Right cardiac atrium (tissue), 5 donors: ENCODE measurements around the gene HCK. TPM values are rescaled to one million over a fixed set of nuclear protein-coding genes. Genes with fewer than 3 reads are reported as not detected.

Experiments used
- ATAC-seq, 2 donors: fragments of 200-7000 bp; cut with Tn5 transposase; one replicate each; pipeline versions ENCODE4 v1.8.0 to v1.9.1; 2020; ENCODE audit warnings: moderate library complexity in 2 of 2, mild to moderate bottlenecking in 1 of 2
- DNase-seq, 3 donors: peaks; one replicate each; pipeline ENCODE4 v3.0.0-alpha.2; 2020
- H3K27ac ChIP-seq: one replicate; pipeline ENCODE4 v1.5.1; 2013; ENCODE audit warnings: mild to moderate bottlenecking, low read length, control low read depth, moderate library complexity
- H3K27me3 ChIP-seq: one replicate; pipeline ENCODE4 v1.6.1; 2013; ENCODE audit not compliant: control insufficient read depth, insufficient read depth
- H3K4me1 ChIP-seq: one replicate; pipeline ENCODE4 v1.6.1; 2013; ENCODE audit warnings: low read length; ENCODE audit not compliant: control insufficient read depth, insufficient read depth
- H3K4me3 ChIP-seq: one replicate; pipeline ENCODE4 v1.5.1; 2013; ENCODE audit warnings: low read length, control low read depth
- H3K9me3 ChIP-seq: one replicate; pipeline ENCODE4 v1.6.1; 2013; ENCODE audit warnings: low read length; ENCODE audit not compliant: control insufficient read depth
- WGBS: extraction: QIAGEN DNeasy Blood & Tissue Kit; methylation state at CpG from one replicate; pipeline ENCODE4 v1.1.7; 2013; 5-methylcytosine and 5-hydroxymethylcytosine counted together
- intact Hi-C, 4 donors: fragments of 100-400 bp; cut with DNase I; formaldehyde crosslinking; loops; one replicate each; pipeline versions ENCODE4 v1.11.0 to v1.14.0; 2022 to 2023
- polyA plus RNA-seq: library from polyadenylated mRNA; stranded (reverse); fragments of 200-250 nt; gene quantifications from one replicate; pipeline ENCODE4 v1.2.3, GENCODE V29; 2013
- total RNA-seq, 4 donors: library from RNA; stranded (reverse); fragmentation: NEBNext Ultra II Directional; extraction: Animal tissue kit (Norgen Biotek cat#: 25700); gene quantifications; one replicate each; pipeline ENCODE4 v1.2.1, GENCODE V29; 2021
- donor health status: healthy with polysubstance abuse.
- donor health status: DM: no; HTN: yes; CAD: no.
- donor health status: DM: no; HTN: no; CAD: no.
- donor health status: DM: no; HTN: yes; CAD: no; lungs with severe emphysema.
- donor health status: DM: yes; HTN: yes; CAD: no.

Gene HCK
- total and polyA plus RNA-seq, 5 donors = 2.2 to 9.0 (median 7.4) TPM

GRCh38 chr20:32013326-32013725 lies 38.7 kb upstream of the HCK start:
- Histone ChIP-seq H3K27me3 (no peaks in the 10 kb centered on the region), H3K9me3 (no peaks in the 10 kb centered on the region), H3K4me1 (peaks cover 4% of the 10 kb centered on the region), H3K4me3 (no peak overlapping the region), H3K27ac (no peak overlapping the region)
- WGBS = 78% methylated on average over 7 of the region's 7 CpGs
- ATAC-seq (no peak), DNase-seq (no peak)
- intact Hi-C loops = no loop called here

- intact Hi-C loops = no loop called here
- peak in 1 of 3 donors; percentile 51 for DNase-seq
- no peaks in the 10 kb centered on the region for H3K27me3 ChIP-seq
Observed at GRCh38 chr20:32017711-32018251, 34.3 kb upstream of the HCK start.

GRCh38 chr20:32018269-32019155 lies 33.5 kb upstream of the HCK start:
- Histone ChIP-seq H3K4me3 (peak overlapping the region; percentile 79), H3K4me1 (peaks cover 8% of the 10 kb centered on the region), H3K27me3 (no peaks in the 10 kb centered on the region), H3K9me3 (no peaks in the 10 kb centered on the region), H3K27ac (no peak overlapping the region)
- DNase-seq (peak; percentile 60 to 85 (median 82)), ATAC-seq (peak; percentile 78 to 87)
- intact Hi-C loops = no loop called here
- WGBS = 2% methylated on average over 67 of the region's 67 CpGs

More at GRCh38 chr20:32017711-32018251, 34.3 kb upstream of the HCK start:
- no peaks in the 10 kb centered on the region for H3K9me3 ChIP-seq
- no peak overlapping the region for H3K27ac ChIP-seq
- WGBS = 25% methylated on average over 28 of the region's 35 CpGs
- no peak overlapping the region for H3K4me3 ChIP-seq
- no peak for ATAC-seq
- H3K4me1 ChIP-seq = peaks cover 8% of the 10 kb centered on the region

GRCh38 chr20:32019156-32019510 lies 32.9 kb upstream of the HCK start:
- Histone ChIP-seq H3K4me1 (peaks cover 8% of the 10 kb centered on the region), H3K27ac (no peak overlapping the region), H3K9me3 (no peaks in the 10 kb centered on the region), H3K27me3 (no peaks in the 10 kb centered on the region), H3K4me3 (peak overlapping the region; percentile 79)
- WGBS = under 1% methylated on average over 41 of the region's 42 CpGs
- peak in 1 of 3 donors; percentile 65 for DNase-seq
- intact Hi-C loops = no loop called here
- no peak for ATAC-seq

GRCh38 chr20:32019563-32020463 lies 32.2 kb upstream of the HCK start:
- no peaks in the 10 kb centered on the region for H3K27me3 ChIP-seq
- no peak for ATAC-seq
- no peak overlapping the region for H3K27ac ChIP-seq
- WGBS = 32% methylated on average over 11 of the region's 11 CpGs
- DNase-seq = no peak
- H3K4me1 ChIP-seq = peaks cover 8% of the 10 kb centered on the region
- intact Hi-C loops = loop anchor here in 1 of 4 donors (10.0 kb wide), 1 partner anchor 65 kb away; the partner anchor contains the start of gene PDRG1
- no peaks in the 10 kb centered on the region for H3K9me3 ChIP-seq
- H3K4me3 ChIP-seq = peak overlapping the region; percentile 79

- intact Hi-C loops = loop anchor here in 1 of 4 donors (10.0 kb wide), 1 partner anchor 66 kb away; the partner anchor contains the start of gene PDRG1
- Histone ChIP-seq H3K27me3 (no peaks in the 10 kb centered on the region), H3K4me1 (peaks cover 8% of the 10 kb centered on the region), H3K9me3 (no peaks in the 10 kb centered on the region), H3K4me3 (no peak overlapping the region), H3K27ac (no peak overlapping the region)
- 80% methylated on average over 4 of the region's 4 CpGs for WGBS
- DNase-seq (no peak), ATAC-seq (no peak)
Observed at GRCh38 chr20:32021091-32021490, 31.0 kb upstream of the HCK start.

GRCh38 chr20:32024683-32025295 lies 27.3 kb upstream of the HCK start:
- intact Hi-C loops = loop anchor here in 1 of 4 donors (10.0 kb wide), 1 partner anchor 70 kb away; the partner anchor contains the start of gene PDRG1
- no peaks in the 10 kb centered on the region for H3K9me3 ChIP-seq
- ATAC-seq (no peak), DNase-seq (no peak)
- WGBS = 86% methylated on average over 6 of the region's 6 CpGs
- H3K4me1 ChIP-seq = no peaks in the 10 kb centered on the region
- no peak overlapping the region for H3K4me3 ChIP-seq
- no peaks in the 10 kb centered on the region for H3K27me3 ChIP-seq
- H3K27ac ChIP-seq = no peak overlapping the region

- H3K27me3 ChIP-seq = no peaks in the 10 kb centered on the region
- no peaks in the 10 kb centered on the region for H3K4me1 ChIP-seq
- DNase-seq = no peak
- WGBS = 94% methylated on average over 3 of the region's 3 CpGs
- H3K4me3 ChIP-seq = no peak overlapping the region
- intact Hi-C loops = loop anchor here in 1 of 4 donors (10.0 kb wide), 1 partner anchor 73 kb away; the partner anchor contains the start of gene PDRG1
- no peak for ATAC-seq
- H3K27ac ChIP-seq = no peak overlapping the region
- H3K9me3 ChIP-seq = no peaks in the 10 kb centered on the region
Observed at GRCh38 chr20:32027643-32028042, 24.4 kb upstream of the HCK start.

GRCh38 chr20:32028647-32029372 lies 23.2 kb upstream of the HCK start:
- ATAC-seq (no peak), DNase-seq (no peak)
- H3K27ac ChIP-seq = no peak overlapping the region
- no peaks in the 10 kb centered on the region for H3K4me1 ChIP-seq
- H3K9me3 ChIP-seq = no peaks in the 10 kb centered on the region
- intact Hi-C loops = loop anchor here in 1 of 4 donors (10.0 kb wide), 1 partner anchor 74 kb away; the partner anchor contains the start of gene PDRG1
- H3K27me3 ChIP-seq = no peaks in the 10 kb centered on the region
- no peak overlapping the region for H3K4me3 ChIP-seq
- WGBS = 46% methylated on average over 12 of the region's 12 CpGs

GRCh38 chr20:32029561-32029960 lies 22.5 kb upstream of the HCK start:
- no peak for DNase-seq
- no peaks in the 10 kb centered on the region for H3K9me3 ChIP-seq
- no peaks in the 10 kb centered on the region for H3K4me1 ChIP-seq
- H3K27ac ChIP-seq = no peak overlapping the region
- 86% methylated on average over 11 of the region's 11 CpGs for WGBS
- no peaks in the 10 kb centered on the region for H3K27me3 ChIP-seq
- ATAC-seq = no peak
- H3K4me3 ChIP-seq = no peak overlapping the region
- intact Hi-C loops = loop anchor here in 1 of 4 donors (10.0 kb wide), 1 partner anchor 75 kb away; the partner anchor contains the start of gene PDRG1
